HepG2 (cell line): ENCODE measurements around the gene FBXW12. TPM values are rescaled to one million over a fixed set of nuclear protein-coding genes. Genes with fewer than 3 reads are reported as not detected.

ENCODE experiments used
- CENPX ChIP-seq: sonication (generic); formaldehyde crosslinking; IDR thresholded peaks from 2 replicates; pipeline ENCODE4 v1.9.0; 2021; ENCODE audit warnings: mild to moderate bottlenecking, missing genetic modification reagents, moderate library complexity
- KAT2B ChIP-seq: fragments of 150-350 bp; IDR thresholded peaks from 2 replicates; pipeline ENCODE4 v1.6.1; 2014; ENCODE audit warnings: low read depth, low read length, borderline replicate concordance
- NRL ChIP-seq: sonication (generic); formaldehyde crosslinking; IDR thresholded peaks from 2 replicates; pipeline ENCODE4 v1.5.0; 2020; ENCODE audit warnings: missing genetic modification reagents, mild to moderate bottlenecking, moderate library complexity, borderline replicate concordance
- POLR2AphosphoS2 ChIP-seq: IDR thresholded peaks from 2 replicates; pipeline ENCODE4 v1.6.1; 2011; ENCODE audit warnings: low read depth, low read length, improper control_type of control experiment
- PPARG ChIP-seq: conservative IDR thresholded peaks from 2 replicates; pipeline ENCODE4 v1.6.1; 2016; ENCODE audit warnings: missing biosample characterization, missing genetic modification reagents
- RBM39 ChIP-seq: fragments of 200-400 bp; formaldehyde crosslinking; IDR thresholded peaks from one replicate; pipeline ENCODE4 v1.6.1; 2018; ENCODE audit warnings: antibody characterized with exemption, mild to moderate bottlenecking, low read depth, low read length; ENCODE audit not compliant: poor library complexity, severe bottlenecking
- SOX5 ChIP-seq: IDR thresholded peaks from 2 replicates; pipeline ENCODE4 v1.6.1; 2016; ENCODE audit warnings: borderline replicate concordance
- TEAD3 ChIP-seq: optimal IDR thresholded peaks from 2 replicates; pipeline ENCODE3; 2016; ENCODE audit warnings: borderline replicate concordance
- ZBTB7A ChIP-seq: sonication (generic); formaldehyde crosslinking; IDR thresholded peaks from 2 replicates; pipeline ENCODE4 v1.8.0; 2022; ENCODE audit warnings: mild to moderate bottlenecking, missing genetic modification reagents
- ZFP1 ChIP-seq: IDR thresholded peaks from 2 replicates; pipeline ENCODE4 v1.6.1; 2016
- ZMYM2 ChIP-seq: sonication (generic); formaldehyde crosslinking; IDR thresholded peaks from 2 replicates; pipeline ENCODE4 v1.8.0; 2022; ENCODE audit warnings: mild to moderate bottlenecking, missing genetic modification reagents
- ZNF335 ChIP-seq: sonication (generic); formaldehyde crosslinking; IDR thresholded peaks from 2 replicates; pipeline ENCODE4 v1.4.0; 2020; ENCODE audit warnings: missing genetic modification reagents
- ZNF431 ChIP-seq: sonication (generic); formaldehyde crosslinking; IDR thresholded peaks from 2 replicates; pipeline ENCODE4 v1.9.0; 2022; ENCODE audit warnings: missing genetic modification reagents, low read depth, mild to moderate bottlenecking, borderline replicate concordance
- ZNF441 ChIP-seq: sonication (generic); formaldehyde crosslinking; IDR thresholded peaks from 2 replicates; pipeline ENCODE4 v1.7.0; 2021; ENCODE audit warnings: missing genetic modification reagents, borderline replicate concordance
- ZNF572 ChIP-seq: sonication (generic); formaldehyde crosslinking; IDR thresholded peaks from 2 replicates; pipeline ENCODE4 v1.5.1; 2020; ENCODE audit warnings: mild to moderate bottlenecking, missing genetic modification reagents
- ZNF713 ChIP-seq: sonication (generic); formaldehyde crosslinking; IDR thresholded peaks from 2 replicates; pipeline ENCODE4 v1.4.0; 2020; ENCODE audit warnings: mild to moderate bottlenecking, missing genetic modification reagents
- ZNF788 ChIP-seq: sonication (generic); formaldehyde crosslinking; IDR thresholded peaks from 2 replicates; pipeline ENCODE4 v1.5.0; 2020; ENCODE audit warnings: mild to moderate bottlenecking, missing genetic modification reagents, borderline replicate concordance
- polyA plus RNA-seq, 8 experiments: library from polyadenylated mRNA; depleted of rRNA in 3 of 8; stranded (reverse) in 7 of 8; unstranded in 1 of 8; fragments of >200 nt; fragmentation: Illumina TruSeq in 4 of 8; extraction: Trizol in 4 of 8; gene quantifications; 2 replicates each; pipeline versions ENCODE4 v1.2.1 to v1.2.3, GENCODE V29; 2011 to 2016; ENCODE audit warnings: low read depth in 4 of 8, missing spikeins in 1 of 8, mixed read lengths in 1 of 8; ENCODE audit not compliant: insufficient read depth in 1 of 8
- total RNA-seq, 5 experiments: library from RNA; depleted of rRNA; stranded (reverse); fragments of >200 nt; fragmentation: Illumina TruSeq; extraction: Trizol; gene quantifications; 2 replicates each; pipeline ENCODE4 v1.2.3, GENCODE V29; 2016; ENCODE audit warnings: low read depth in 1 of 5
- TF ChIP-seq, protein P1 (sequence below): sonication (generic); formaldehyde crosslinking; IDR thresholded peaks from 2 replicates; pipeline ENCODE4 v1.5.0; 2020; ENCODE audit warnings: missing genetic modification reagents, mild to moderate bottlenecking, borderline replicate concordance
- TF ChIP-seq, protein P2 (sequence below): sonication (generic); formaldehyde crosslinking; IDR thresholded peaks from 2 replicates; pipeline ENCODE4 v1.5.0; 2020; ENCODE audit warnings: mild to moderate bottlenecking, missing genetic modification reagents
- TF ChIP-seq, protein P3 (sequence below): sonication (generic); formaldehyde crosslinking; IDR thresholded peaks from 2 replicates; pipeline ENCODE4 v1.8.0; 2022; ENCODE audit warnings: missing genetic modification reagents, mild to moderate bottlenecking, inconsistent platforms, borderline replicate concordance
- TF ChIP-seq, protein P4 (sequence below): sonication (generic); formaldehyde crosslinking; conservative IDR thresholded peaks from 2 replicates; pipeline ENCODE4 v1.4.0; 2020; ENCODE audit warnings: mild to moderate bottlenecking, missing genetic modification reagents, moderate library complexity
- TF ChIP-seq, protein P5 (sequence below): sonication (generic); formaldehyde crosslinking; IDR thresholded peaks from 2 replicates; pipeline ENCODE4 v1.8.1; 2023; ENCODE audit warnings: missing genetic modification reagents, mild to moderate bottlenecking, borderline replicate concordance

FBXW12 gene
- total and polyA plus RNA-seq, 2 of the 13 experiments (the other 11 are each of a cell fraction or from before 2014, with no cell fraction given): not detected

DNA sequence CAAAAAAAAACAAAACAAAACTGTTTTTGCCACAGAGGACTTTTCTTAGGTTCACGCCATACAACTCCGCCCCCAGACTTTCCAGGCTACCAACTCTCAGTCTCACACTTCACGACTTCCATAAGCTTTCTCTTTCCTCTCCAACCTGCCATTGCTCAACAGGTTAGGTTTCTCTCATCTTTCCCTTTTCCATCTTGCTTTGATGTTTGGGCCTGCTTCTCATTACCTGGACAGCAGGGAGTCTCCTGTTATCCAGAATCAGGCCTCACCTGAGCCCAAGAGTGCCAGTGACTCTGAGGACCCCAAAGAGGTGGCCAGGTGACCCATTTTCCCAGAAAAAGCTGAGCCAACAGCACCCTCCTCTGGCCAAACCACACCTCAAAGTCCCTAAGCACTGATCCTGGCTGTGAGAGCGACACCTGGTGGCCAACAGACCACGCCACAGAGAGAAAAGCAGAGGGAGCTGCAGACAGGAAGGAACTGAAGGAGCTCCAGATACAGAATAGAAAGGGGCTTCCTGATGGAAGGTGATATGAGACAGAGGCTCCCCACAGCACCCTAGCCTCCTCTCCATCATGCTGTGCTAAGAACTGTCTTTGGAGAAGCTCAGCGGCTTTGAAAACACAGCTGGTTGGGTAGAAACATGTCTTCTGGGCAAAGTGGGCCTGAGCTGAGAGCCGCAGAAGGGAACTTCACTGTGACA, 63.9 kb downstream of the FBXW12 start (continued):
- TF ChIP-seq ZNF431 (CRISPR knock-in tag) (no peak), SOX5 (peak; percentile 47; the same call in 1 of the 2 replicates), ZNF572 (peak; percentile 57; the same call in 1 of the 2 replicates), ZFP1 (CRISPR knock-in tag) (0 out of 2 replicates have a peak, but pooled peaks have one; percentile 54), ZNF441 (CRISPR knock-in tag) (no peak), CENPX (CRISPR knock-in tag) (no peak), ZNF335 (peak; percentile 95), RBM39 (no peak), ZMYM2 (CRISPR knock-in tag) (no peak), TEAD3 (peak; percentile 69), NRL (CRISPR knock-in tag) (no peak), POLR2AphosphoS2 (no peak), ZNF788 (CRISPR knock-in tag) (peak; percentile 54; the same call in 1 of the 2 replicates), KAT2B (no peak), ZNF713 (no peak), PPARG (CRISPR knock-in tag) (0 out of 2 replicates have a peak, but pooled peaks have one; percentile 40), ZBTB7A (CRISPR knock-in tag) (no peak; the same call in 1 of the 2 replicates)
- TF ChIP-seq, protein P1, sequence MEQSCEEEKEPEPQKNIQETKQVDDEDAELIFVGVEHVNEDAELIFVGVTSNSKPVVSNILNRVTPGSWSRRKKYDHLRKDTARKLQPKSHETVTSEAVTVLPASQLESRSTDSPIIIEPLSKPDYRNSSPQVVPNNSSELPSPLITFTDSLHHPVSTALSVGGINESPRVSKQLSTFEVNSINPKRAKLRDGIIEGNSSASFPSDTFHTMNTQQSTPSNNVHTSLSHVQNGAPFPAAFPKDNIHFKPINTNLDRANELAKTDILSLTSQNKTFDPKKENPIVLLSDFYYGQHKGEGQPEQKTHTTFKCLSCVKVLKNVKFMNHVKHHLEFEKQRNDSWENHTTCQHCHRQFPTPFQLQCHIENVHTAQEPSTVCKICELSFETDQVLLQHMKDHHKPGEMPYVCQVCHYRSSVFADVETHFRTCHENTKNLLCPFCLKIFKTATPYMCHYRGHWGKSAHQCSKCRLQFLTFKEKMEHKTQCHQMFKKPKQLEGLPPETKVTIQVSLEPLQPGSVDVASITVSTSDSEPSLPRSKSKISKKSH: no peak
- TF ChIP-seq, protein P2, sequence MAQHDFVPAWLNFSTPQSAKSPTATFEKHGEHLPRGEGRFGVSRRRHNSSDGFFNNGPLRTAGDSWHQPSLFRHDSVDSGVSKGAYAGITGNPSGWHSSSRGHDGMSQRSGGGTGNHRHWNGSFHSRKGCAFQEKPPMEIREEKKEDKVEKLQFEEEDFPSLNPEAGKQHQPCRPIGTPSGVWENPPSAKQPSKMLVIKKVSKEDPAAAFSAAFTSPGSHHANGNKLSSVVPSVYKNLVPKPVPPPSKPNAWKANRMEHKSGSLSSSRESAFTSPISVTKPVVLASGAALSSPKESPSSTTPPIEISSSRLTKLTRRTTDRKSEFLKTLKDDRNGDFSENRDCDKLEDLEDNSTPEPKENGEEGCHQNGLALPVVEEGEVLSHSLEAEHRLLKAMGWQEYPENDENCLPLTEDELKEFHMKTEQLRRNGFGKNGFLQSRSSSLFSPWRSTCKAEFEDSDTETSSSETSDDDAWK (CRISPR knock-in tag): no peak
- TF ChIP-seq, protein P3, sequence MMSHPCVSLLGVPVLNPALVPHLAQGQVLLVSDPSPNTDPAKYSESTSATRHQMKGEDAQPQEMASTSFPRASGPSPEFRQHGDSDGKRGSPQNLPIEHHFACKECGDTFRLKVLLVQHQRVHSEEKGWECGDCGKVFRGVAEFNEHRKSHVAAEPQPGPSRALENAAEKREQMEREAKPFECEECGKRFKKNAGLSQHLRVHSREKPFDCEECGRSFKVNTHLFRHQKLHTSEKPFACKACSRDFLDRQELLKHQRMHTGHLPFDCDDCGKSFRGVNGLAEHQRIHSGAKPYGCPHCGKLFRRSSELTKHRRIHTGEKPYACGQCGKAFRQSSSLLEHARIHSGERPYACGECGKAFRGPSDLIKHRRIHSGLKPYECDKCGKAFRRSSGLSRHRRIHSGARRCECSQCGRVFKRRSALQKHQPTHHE (CRISPR knock-in tag): no peak
- TF ChIP-seq, protein P4, sequence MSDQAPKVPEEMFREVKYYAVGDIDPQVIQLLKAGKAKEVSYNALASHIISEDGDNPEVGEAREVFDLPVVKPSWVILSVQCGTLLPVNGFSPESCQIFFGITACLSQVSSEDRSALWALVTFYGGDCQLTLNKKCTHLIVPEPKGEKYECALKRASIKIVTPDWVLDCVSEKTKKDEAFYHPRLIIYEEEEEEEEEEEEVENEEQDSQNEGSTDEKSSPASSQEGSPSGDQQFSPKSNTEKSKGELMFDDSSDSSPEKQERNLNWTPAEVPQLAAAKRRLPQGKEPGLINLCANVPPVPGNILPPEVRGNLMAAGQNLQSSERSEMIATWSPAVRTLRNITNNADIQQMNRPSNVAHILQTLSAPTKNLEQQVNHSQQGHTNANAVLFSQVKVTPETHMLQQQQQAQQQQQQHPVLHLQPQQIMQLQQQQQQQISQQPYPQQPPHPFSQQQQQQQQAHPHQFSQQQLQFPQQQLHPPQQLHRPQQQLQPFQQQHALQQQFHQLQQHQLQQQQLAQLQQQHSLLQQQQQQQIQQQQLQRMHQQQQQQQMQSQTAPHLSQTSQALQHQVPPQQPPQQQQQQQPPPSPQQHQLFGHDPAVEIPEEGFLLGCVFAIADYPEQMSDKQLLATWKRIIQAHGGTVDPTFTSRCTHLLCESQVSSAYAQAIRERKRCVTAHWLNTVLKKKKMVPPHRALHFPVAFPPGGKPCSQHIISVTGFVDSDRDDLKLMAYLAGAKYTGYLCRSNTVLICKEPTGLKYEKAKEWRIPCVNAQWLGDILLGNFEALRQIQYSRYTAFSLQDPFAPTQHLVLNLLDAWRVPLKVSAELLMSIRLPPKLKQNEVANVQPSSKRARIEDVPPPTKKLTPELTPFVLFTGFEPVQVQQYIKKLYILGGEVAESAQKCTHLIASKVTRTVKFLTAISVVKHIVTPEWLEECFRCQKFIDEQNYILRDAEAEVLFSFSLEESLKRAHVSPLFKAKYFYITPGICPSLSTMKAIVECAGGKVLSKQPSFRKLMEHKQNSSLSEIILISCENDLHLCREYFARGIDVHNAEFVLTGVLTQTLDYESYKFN: peak; percentile 31; the same call in 1 of the 2 replicates
- TF ChIP-seq, protein P5, sequence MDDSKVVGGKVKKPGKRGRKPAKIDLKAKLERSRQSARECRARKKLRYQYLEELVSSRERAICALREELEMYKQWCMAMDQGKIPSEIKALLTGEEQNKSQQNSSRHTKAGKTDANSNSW (CRISPR knock-in tag): no peak
